Panc1 (cell line): ENCODE data around the gene MSANTD1. TPM values are rescaled to one million over a fixed set of nuclear protein-coding genes. Genes with fewer than 3 reads are reported as not detected.
A peak's percentile ranks its signal among the peaks of the same experiment; 100 is the strongest.

ENCODE experiments used
- ATAC-seq: fragments of 200-7000 bp; cut with Tn5 transposase; 2 replicates; pipeline ENCODE4 v1.9.1; 2020; ENCODE audit warnings: mild to moderate bottlenecking, moderate library complexity
- BruUV-seq: library from RNA; stranded (reverse); fragments of 400-500 nt; replicated peaks from 2 replicates; lab custom pipeline; 2021; lab: Mats Ljungman, UMichigan
- CTCF ChIA-PET: fragments of 300-600 bp; sonication (Branson Sonifier 250); formaldehyde crosslinking; loops from one replicate; lab custom pipeline; 2022; ENCODE audit warnings: antibody characterized with exemption; lab: Charles Lee
- POLR2A ChIA-PET: fragments of 300-600 bp; sonication (Branson Sonifier 250); formaldehyde crosslinking; loops from one replicate; lab custom pipeline; 2022; ENCODE audit warnings: antibody characterized with exemption; lab: Charles Lee
- DNase-seq: peaks from one replicate; pipeline ENCODE4 v3.0.0-alpha.2; 2010; ENCODE audit warnings: low read depth, low spot score
- H3K27ac ChIP-seq: 2 replicates; pipeline ENCODE4 v1.5.1; 2011; ENCODE audit warnings: mild to moderate bottlenecking, low read length, inconsistent platforms
- H3K27me3 ChIP-seq: fragments of 200-500 bp; sonication (Bioruptor generic); 2 replicates; pipeline ENCODE4 v1.6.0; 2014; ENCODE audit warnings: low read length, inconsistent platforms; ENCODE audit not compliant: control insufficient read depth, insufficient read depth
- H3K36me3 ChIP-seq: fragments of 200-500 bp; sonication (Bioruptor generic); 2 replicates; pipeline ENCODE4 v1.5.1; 2014; ENCODE audit warnings: inconsistent platforms, mild to moderate bottlenecking, low read length, moderate library complexity; ENCODE audit not compliant: control insufficient read depth, insufficient read depth
- H3K4me1 ChIP-seq: 2 replicates; pipeline ENCODE4 v1.5.1; 2011; ENCODE audit warnings: inconsistent platforms, mild to moderate bottlenecking, low read length, moderate library complexity; ENCODE audit not compliant: control insufficient read depth, insufficient read depth
- H3K4me3 ChIP-seq, 2 experiments: 2 replicates each; pipeline ENCODE4 v1.5.1; 2011 to 2012; ENCODE audit warnings: low read depth in 2 of 2, low read length in 2 of 2, mild to moderate bottlenecking in 2 of 2, inconsistent platforms in 1 of 2, moderate library complexity in 1 of 2
- H3K9me3 ChIP-seq: fragments of 200-500 bp; sonication (Bioruptor generic); 2 replicates; pipeline ENCODE4 v1.5.1; 2014; ENCODE audit warnings: low read depth, mild to moderate bottlenecking, inconsistent platforms, low read length, moderate library complexity; ENCODE audit not compliant: control insufficient read depth, insufficient read depth
- POLR2AphosphoS5 ChIP-seq: IDR thresholded peaks from 2 replicates; pipeline ENCODE4 v1.6.1; 2012; ENCODE audit warnings: mild to moderate bottlenecking, low read depth, low read length, moderate library complexity
- SIN3A ChIP-seq: IDR thresholded peaks from 2 replicates; pipeline ENCODE4 v1.6.1; 2012; ENCODE audit warnings: low read depth, mild to moderate bottlenecking, low read length, moderate library complexity, borderline replicate concordance; ENCODE audit not compliant: insufficient read depth
- TCF7L2 ChIP-seq: IDR thresholded peaks from 2 replicates; pipeline ENCODE4 v1.6.1; 2011; ENCODE audit warnings: mild to moderate bottlenecking, low read depth, low read length, inconsistent platforms
- in situ Hi-C: cut with HindIII; loops from 2 replicates; pipeline ENCODE4 v1.10.0; 2016; ENCODE audit warnings: low sequenced_read_pairs, low pct_unique_long_range_greater_than_20kb
- intact Hi-C: fragments of 100-400 bp; cut with micrococcal nuclease; formaldehyde crosslinking; loops from one replicate; pipeline ENCODE4 v1.10.0; 2022; ENCODE audit not compliant: unreplicated experiment
- total RNA-seq: library from RNA; stranded (reverse); gene quantifications from one replicate; pipeline ENCODE4 v1.2.1, GENCODE V29; 2021; ENCODE audit not compliant: unreplicated experiment
- TF ChIP-seq, protein P1 (sequence below): fragments of 450-650 bp; IDR thresholded peaks from 2 replicates; pipeline ENCODE4 v1.5.1; 2017; ENCODE audit warnings: mild to moderate bottlenecking
- TF ChIP-seq, protein P2 (sequence below), 2 experiments: IDR thresholded peaks; 2 replicates each; pipeline ENCODE4 v1.6.1; 2011 to 2012; ENCODE audit warnings: low read depth in 2 of 2, control low read depth in 1 of 2, low read length in 1 of 2, mild to moderate bottlenecking in 1 of 2, moderate library complexity in 1 of 2; ENCODE audit not compliant: insufficient read depth in 1 of 2

Gene MSANTD1
- total RNA-seq, 1 experiment from 2014 or later: 0.57 TPM

DNA sequence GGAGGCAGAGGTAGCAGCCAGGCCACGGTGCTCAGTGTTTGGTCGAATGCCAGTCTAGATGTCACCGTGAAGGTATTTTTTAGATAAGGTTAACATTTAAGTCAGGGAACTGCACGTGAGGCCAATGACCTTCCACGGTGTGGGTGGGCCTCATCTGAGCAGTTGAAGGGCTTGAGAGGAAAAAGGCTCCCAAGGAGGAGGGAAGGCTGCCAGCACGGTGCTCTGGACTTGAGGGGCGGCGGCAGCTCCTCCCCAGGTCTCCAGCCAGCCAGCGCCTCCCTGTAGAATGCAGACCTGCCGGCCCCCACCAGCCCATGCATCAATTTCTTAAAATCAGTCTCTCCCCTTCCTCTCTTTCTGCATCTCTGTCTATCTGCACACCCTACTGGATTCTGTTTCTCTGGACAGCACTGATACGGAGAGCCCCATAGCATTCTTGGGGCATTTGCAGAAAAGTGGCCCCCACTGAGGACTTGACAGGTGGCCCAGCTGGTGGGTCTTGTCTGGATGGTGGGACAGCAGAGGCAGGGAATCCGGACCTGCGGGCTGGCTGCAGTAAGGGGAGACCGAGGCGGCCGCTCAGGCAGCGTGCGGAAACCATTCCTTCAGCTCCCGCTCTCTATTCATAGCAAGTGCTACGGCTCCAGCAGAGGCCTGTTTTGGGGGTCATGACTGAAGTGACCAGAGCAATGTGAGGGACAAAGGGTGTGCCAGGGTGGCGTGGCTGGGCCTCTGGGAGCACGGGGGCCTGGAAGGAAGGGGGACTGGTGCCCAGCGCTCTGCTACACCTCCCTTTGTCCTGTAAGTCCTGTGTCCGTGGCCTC lies 36.0 kb downstream of the MSANTD1 start:
- BruUV-seq: no TSS peak
- in situ Hi-C loops (no loop called here), intact Hi-C loops (no loop called here)
- H3K27me3 ChIP-seq: no peaks in the 10 kb centered on the region
- H3K9me3 ChIP-seq: no peaks in the 10 kb centered on the region
- no peak for ATAC-seq
- H3K36me3 ChIP-seq: no peaks in the 10 kb centered on the region
- no peak for DNase-seq
- TF ChIP-seq, protein P1, sequence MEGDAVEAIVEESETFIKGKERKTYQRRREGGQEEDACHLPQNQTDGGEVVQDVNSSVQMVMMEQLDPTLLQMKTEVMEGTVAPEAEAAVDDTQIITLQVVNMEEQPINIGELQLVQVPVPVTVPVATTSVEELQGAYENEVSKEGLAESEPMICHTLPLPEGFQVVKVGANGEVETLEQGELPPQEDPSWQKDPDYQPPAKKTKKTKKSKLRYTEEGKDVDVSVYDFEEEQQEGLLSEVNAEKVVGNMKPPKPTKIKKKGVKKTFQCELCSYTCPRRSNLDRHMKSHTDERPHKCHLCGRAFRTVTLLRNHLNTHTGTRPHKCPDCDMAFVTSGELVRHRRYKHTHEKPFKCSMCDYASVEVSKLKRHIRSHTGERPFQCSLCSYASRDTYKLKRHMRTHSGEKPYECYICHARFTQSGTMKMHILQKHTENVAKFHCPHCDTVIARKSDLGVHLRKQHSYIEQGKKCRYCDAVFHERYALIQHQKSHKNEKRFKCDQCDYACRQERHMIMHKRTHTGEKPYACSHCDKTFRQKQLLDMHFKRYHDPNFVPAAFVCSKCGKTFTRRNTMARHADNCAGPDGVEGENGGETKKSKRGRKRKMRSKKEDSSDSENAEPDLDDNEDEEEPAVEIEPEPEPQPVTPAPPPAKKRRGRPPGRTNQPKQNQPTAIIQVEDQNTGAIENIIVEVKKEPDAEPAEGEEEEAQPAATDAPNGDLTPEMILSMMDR: no peak
- TF ChIP-seq TCF7L2: no peak
- H3K4me1 ChIP-seq: no peaks in the 10 kb centered on the region
- no peak overlapping the region for H3K27ac ChIP-seq
- CTCF ChIA-PET: no interaction called here
- POLR2A ChIA-PET: no interaction called here
- H3K4me3 ChIP-seq: no peak overlapping the region

DNA sequence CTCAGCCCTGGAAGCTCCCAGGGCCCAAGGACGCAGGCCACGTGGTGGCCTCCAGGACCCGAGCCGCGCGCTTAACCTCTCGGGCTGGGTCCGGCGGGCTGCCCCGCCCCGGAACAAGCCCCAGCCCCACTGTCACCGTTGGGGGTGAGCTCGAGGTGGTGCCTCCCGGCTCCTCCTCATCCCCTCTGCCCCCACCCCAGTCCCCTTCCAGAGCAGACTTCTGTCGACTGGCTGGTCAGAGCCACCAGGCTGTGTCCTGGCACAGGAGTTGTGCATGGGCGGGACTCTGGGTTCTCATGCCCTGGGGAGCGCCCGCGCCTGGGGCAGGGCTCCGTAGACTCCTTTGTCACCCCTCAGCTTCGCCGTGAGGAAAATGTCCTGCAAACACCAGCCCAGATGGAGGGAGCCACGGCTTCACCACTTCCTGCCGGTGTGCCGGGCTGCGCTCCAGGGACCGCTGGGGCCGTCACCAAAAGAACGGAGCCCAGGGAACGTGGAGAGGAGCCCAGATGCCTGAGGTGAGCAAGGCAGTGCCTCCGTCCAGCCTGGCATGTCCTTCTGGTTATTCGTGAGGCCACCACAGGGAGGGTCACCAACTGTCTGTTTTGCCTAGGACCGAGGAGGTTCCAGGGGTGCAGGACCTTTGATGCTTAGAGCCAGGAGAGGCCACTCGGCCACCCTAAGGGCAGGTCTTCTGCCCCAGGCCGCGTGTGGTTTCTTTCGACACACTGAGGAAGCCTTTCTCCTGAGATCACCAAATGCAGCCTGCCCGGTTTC lies 36.8 kb downstream of the MSANTD1 start:
- Histone ChIP-seq H3K27ac (no peak overlapping the region), H3K4me3 (no peak overlapping the region), H3K27me3 (no peaks in the 10 kb centered on the region), H3K9me3 (no peaks in the 10 kb centered on the region), H3K4me1 (no peaks in the 10 kb centered on the region), H3K36me3 (no peaks in the 10 kb centered on the region)
- intact Hi-C loops (no loop called here), in situ Hi-C loops (no loop called here)
- DNase-seq: no peak
- no TSS peak for BruUV-seq
- ChIA-PET CTCF (no interaction called here), POLR2A (no interaction called here)
- ATAC-seq: peak; percentile 35; the same call in 1 of the 2 replicates
- TF ChIP-seq SIN3A: no peak
- no peak for TF ChIP-seq TCF7L2
- TF ChIP-seq POLR2AphosphoS5: no peak
- TF ChIP-seq, protein P2, sequence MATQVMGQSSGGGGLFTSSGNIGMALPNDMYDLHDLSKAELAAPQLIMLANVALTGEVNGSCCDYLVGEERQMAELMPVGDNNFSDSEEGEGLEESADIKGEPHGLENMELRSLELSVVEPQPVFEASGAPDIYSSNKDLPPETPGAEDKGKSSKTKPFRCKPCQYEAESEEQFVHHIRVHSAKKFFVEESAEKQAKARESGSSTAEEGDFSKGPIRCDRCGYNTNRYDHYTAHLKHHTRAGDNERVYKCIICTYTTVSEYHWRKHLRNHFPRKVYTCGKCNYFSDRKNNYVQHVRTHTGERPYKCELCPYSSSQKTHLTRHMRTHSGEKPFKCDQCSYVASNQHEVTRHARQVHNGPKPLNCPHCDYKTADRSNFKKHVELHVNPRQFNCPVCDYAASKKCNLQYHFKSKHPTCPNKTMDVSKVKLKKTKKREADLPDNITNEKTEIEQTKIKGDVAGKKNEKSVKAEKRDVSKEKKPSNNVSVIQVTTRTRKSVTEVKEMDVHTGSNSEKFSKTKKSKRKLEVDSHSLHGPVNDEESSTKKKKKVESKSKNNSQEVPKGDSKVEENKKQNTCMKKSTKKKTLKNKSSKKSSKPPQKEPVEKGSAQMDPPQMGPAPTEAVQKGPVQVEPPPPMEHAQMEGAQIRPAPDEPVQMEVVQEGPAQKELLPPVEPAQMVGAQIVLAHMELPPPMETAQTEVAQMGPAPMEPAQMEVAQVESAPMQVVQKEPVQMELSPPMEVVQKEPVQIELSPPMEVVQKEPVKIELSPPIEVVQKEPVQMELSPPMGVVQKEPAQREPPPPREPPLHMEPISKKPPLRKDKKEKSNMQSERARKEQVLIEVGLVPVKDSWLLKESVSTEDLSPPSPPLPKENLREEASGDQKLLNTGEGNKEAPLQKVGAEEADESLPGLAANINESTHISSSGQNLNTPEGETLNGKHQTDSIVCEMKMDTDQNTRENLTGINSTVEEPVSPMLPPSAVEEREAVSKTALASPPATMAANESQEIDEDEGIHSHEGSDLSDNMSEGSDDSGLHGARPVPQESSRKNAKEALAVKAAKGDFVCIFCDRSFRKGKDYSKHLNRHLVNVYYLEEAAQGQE (IDR thresholded peaks at IDR 0.05; ENCODE audit: insufficient read depth in 1 of 2, low read depth in 2 of 2, low read length in 1 of 2): no peak
- TF ChIP-seq, protein P1: no peak
